Measurements from ENCODE around the gene CYP26A1.

CYP26A1 gene

GRCh38 chr10:93073539-93074146, at the start of gene CYP26A1:
Gene CYP26A1 (plus strand): TSS chr10:93073893. CDS start chr10:93073935, 42 bp downstream.
- no peak for DNase-seq

GRCh38 chr10:93026072-93026471, 47.6 kb upstream of the CYP26A1 start:
- no peak for DNase-seq

GRCh38 chr10:93027508-93027907, 46.2 kb upstream of the CYP26A1 start:
- no peak for DNase-seq

GRCh38 chr10:93028883-93029282, 44.8 kb upstream of the CYP26A1 start:
- DNase-seq: no peak

- DNase-seq: no peak
Observed at GRCh38 chr10:93030409-93030808, 43.3 kb upstream of the CYP26A1 start.

- DNase-seq: no peak
Observed at GRCh38 chr10:93032105-93032808, 41.4 kb upstream of the CYP26A1 start.

- DNase-seq: no peak
Observed at GRCh38 chr10:93032809-93033137, 40.9 kb upstream of the CYP26A1 start.

- DNase-seq: no peak
Observed at GRCh38 chr10:93034426-93034825, 39.3 kb upstream of the CYP26A1 start.

- DNase-seq: no peak
Observed at GRCh38 chr10:93039110-93039509, 34.6 kb upstream of the CYP26A1 start.

GRCh38 chr10:93039721-93040120, 34.0 kb upstream of the CYP26A1 start:
- no peak for DNase-seq

GRCh38 chr10:93054486-93054885, 19.2 kb upstream of the CYP26A1 start:
- no peak for DNase-seq

GRCh38 chr10:93058139-93058538, 15.6 kb upstream of the CYP26A1 start:
- DNase-seq: no peak

- no peak for DNase-seq
Observed at GRCh38 chr10:93059975-93060886, 13.5 kb upstream of the CYP26A1 start, which contains the start of gene CYP26C1. Gene CYP26C1 (plus strand): TSS chr10:93060798. CDS start chr10:93061264, 466 bp downstream.

- DNase-seq: no peak
Observed at GRCh38 chr10:93060887-93061593, 12.7 kb upstream of the CYP26A1 start.

GRCh38 chr10:93061594-93062513, 11.8 kb upstream of the CYP26A1 start:
- no peak for DNase-seq

GRCh38 chr10:93062514-93063143, 11.1 kb upstream of the CYP26A1 start:
- no peak for DNase-seq

- DNase-seq: no peak
Observed at GRCh38 chr10:93063144-93063976, 10.3 kb upstream of the CYP26A1 start.

GRCh38 chr10:93063977-93064660, 9.6 kb upstream of the CYP26A1 start:
- no peak for DNase-seq

- no peak for DNase-seq
Observed at GRCh38 chr10:93064874-93065660, 8.6 kb upstream of the CYP26A1 start.
